Adrenal gland (tissue), 5 donors: ENCODE data around the gene CASKIN2.

Source experiments
- CTCF ChIP-seq, 6 experiments: fragments of 450-650 bp in 4 of 6; fragments of 200-600 bp in 2 of 6; sonication (generic) in 1 of 6; IDR thresholded peaks; 1 replicate in 5 of 6; 2 replicates in 1 of 6; pipeline versions ENCODE4 v1.5.1 to v1.8.0; 2016 to 2021; ENCODE audit warnings: antibody characterized with exemption in 6 of 6, mild to moderate bottlenecking in 2 of 6, moderate library complexity in 1 of 6
- POLR2A ChIP-seq, 2 donors: fragments of 450-650 bp; IDR thresholded peaks; one replicate each; pipeline ENCODE4 v1.6.1; 2017; ENCODE audit warnings: antibody characterized with exemption in 2 of 2, mild to moderate bottlenecking in 2 of 2, moderate library complexity in 1 of 2
- donor health status: DM: no; HTN: no; CAD: no.

- TF ChIP-seq POLR2A (IDR thresholded peaks at IDR 0.05) (no peak), CTCF (IDR thresholded peaks at IDR 0.05) (no peak)
Measured at GRCh38 chr17:75552425-75553294, 37.3 kb upstream of the CASKIN2 start.
